ENCODE results near the gene SPIRE1.
"Not testable (repeated sequence)": the region's sequence is repeated elsewhere in the genome, so short reads cannot be mapped to it uniquely, and the experiment has no call there.

SPIRE1 gene

GRCh38 chr18:12571630-12572029 is 86.3 kb downstream of the SPIRE1 start:
- TF ChIP-seq POLR2A (IDR thresholded peaks at IDR 0.05; ENCODE audit: extremely low read depth, insufficient read length): no peak
- no peak for TF ChIP-seq CTCF (IDR thresholded peaks at IDR 0.05; ENCODE audit: low read depth, low read length)
- TF ChIP-seq MAX (IDR thresholded peaks at IDR 0.05; ENCODE audit: low read depth, low read length): no peak
- TF ChIP-seq MYC (IDR thresholded peaks at IDR 0.05; ENCODE audit: low read depth, low read length): no peak
- H3K4me3 ChIP-seq (ENCODE audit: low read depth, low read length): no peak overlapping the region
- DNase-seq (ENCODE audit: low read depth): no peak

- H3K4me3 ChIP-seq (ENCODE audit: low read depth, low read length): no peak overlapping the region
- no peak for DNase-seq (ENCODE audit: low read depth)
- TF ChIP-seq MAX (IDR thresholded peaks at IDR 0.05; ENCODE audit: low read depth, low read length): no peak
- TF ChIP-seq POLR2A (IDR thresholded peaks at IDR 0.05; ENCODE audit: extremely low read depth, insufficient read length): no peak
- TF ChIP-seq MYC (IDR thresholded peaks at IDR 0.05; ENCODE audit: low read depth, low read length): no peak
- TF ChIP-seq CTCF (IDR thresholded peaks at IDR 0.05; ENCODE audit: low read depth, low read length): no peak
These were observed 88.1 kb downstream of the SPIRE1 start for GRCh38 chr18:12569791-12570190.

- TF ChIP-seq POLR2A (IDR thresholded peaks at IDR 0.05; ENCODE audit: extremely low read depth, insufficient read length) (no peak), MAX (IDR thresholded peaks at IDR 0.05; ENCODE audit: low read depth, low read length) (no peak), CTCF (IDR thresholded peaks at IDR 0.05; ENCODE audit: low read depth, low read length) (no peak), MYC (IDR thresholded peaks at IDR 0.05; ENCODE audit: low read depth, low read length) (no peak)
- DNase-seq (ENCODE audit: low read depth): no peak
- no peak overlapping the region for H3K4me3 ChIP-seq (ENCODE audit: low read depth, low read length)
These were observed 90.1 kb downstream of the SPIRE1 start for GRCh38 chr18:12567849-12568248.

- no peak for DNase-seq (ENCODE audit: low read depth)
- TF ChIP-seq MAX (IDR thresholded peaks at IDR 0.05; ENCODE audit: low read depth, low read length): no peak
- no peak for TF ChIP-seq POLR2A (IDR thresholded peaks at IDR 0.05; ENCODE audit: extremely low read depth, insufficient read length)
- TF ChIP-seq CTCF (IDR thresholded peaks at IDR 0.05; ENCODE audit: low read depth, low read length): no peak
- TF ChIP-seq MYC (IDR thresholded peaks at IDR 0.05; ENCODE audit: low read depth, low read length): no peak
- H3K4me3 ChIP-seq (ENCODE audit: low read depth, low read length): no peak overlapping the region
These were observed 93.0 kb downstream of the SPIRE1 start for GRCh38 chr18:12564861-12565260.

- TF ChIP-seq CTCF (IDR thresholded peaks at IDR 0.05; ENCODE audit: low read depth, low read length): no peak
- no peak for TF ChIP-seq MAX (IDR thresholded peaks at IDR 0.05; ENCODE audit: low read depth, low read length)
- no peak for TF ChIP-seq MYC (IDR thresholded peaks at IDR 0.05; ENCODE audit: low read depth, low read length)
- no peak for TF ChIP-seq POLR2A (IDR thresholded peaks at IDR 0.05; ENCODE audit: extremely low read depth, insufficient read length)
- no peak overlapping the region for H3K4me3 ChIP-seq (ENCODE audit: low read depth, low read length)
These were observed 93.5 kb downstream of the SPIRE1 start for GRCh38 chr18:12564378-12564777.

GRCh38 chr18:12560600-12560999 is 97.3 kb downstream of the SPIRE1 start:
- DNase-seq (ENCODE audit: low read depth); H3K4me3 ChIP-seq (ENCODE audit: low read depth, low read length): not testable (repeated sequence)

More at GRCh38 chr18:12564378-12564777, 93.5 kb downstream of the SPIRE1 start:
- no peak for DNase-seq (ENCODE audit: low read depth)

Data from NB4 (cell line).